Spinal cord (tissue), 10 donors: ENCODE measurements around the gene GRIFIN. TPM values are rescaled to one million over a fixed set of nuclear protein-coding genes. Genes with fewer than 3 reads are reported as not detected.

Source experiments
- DNase-seq, 6 donors: peaks; one replicate each; pipeline versions ENCODE4 v3.0.0 to v3.0.0-alpha.2; 2013 to 2015; ENCODE audit warnings: low spot score in 6 of 6, low read depth in 4 of 6
- H3K27ac ChIP-seq: one replicate; pipeline ENCODE4 v1.5.1; 2013; ENCODE audit warnings: low read depth, low read length, control low read depth
- H3K27me3 ChIP-seq: one replicate; pipeline ENCODE4 v1.6.1; 2013; ENCODE audit warnings: low read length; ENCODE audit not compliant: control insufficient read depth, insufficient read depth
- H3K36me3 ChIP-seq: one replicate; pipeline ENCODE4 v1.6.1; 2013; ENCODE audit warnings: low read length; ENCODE audit not compliant: control insufficient read depth, insufficient read depth
- H3K4me1 ChIP-seq: one replicate; pipeline ENCODE4 v1.6.1; 2013; ENCODE audit warnings: low read length; ENCODE audit not compliant: control insufficient read depth, insufficient read depth
- H3K4me3 ChIP-seq: one replicate; pipeline ENCODE4 v1.5.1; 2013; ENCODE audit warnings: low read depth, low read length, control low read depth
- H3K9me3 ChIP-seq: one replicate; pipeline ENCODE4 v1.6.1; 2013; ENCODE audit warnings: low read length; ENCODE audit not compliant: control insufficient read depth, insufficient read depth
- WGBS: methylation state at CpG from one replicate; pipeline ENCODE4 v1.1.5; 2013; ENCODE audit warnings: missing lambda C conversion rate; ENCODE audit not compliant: insufficient coverage; 5-methylcytosine and 5-hydroxymethylcytosine counted together
- polyA plus RNA-seq, 2 donors: library from polyadenylated mRNA; unstranded; fragments of 120-200 nt; gene quantifications; one replicate each; pipeline ENCODE4 v1.2.1, GENCODE V29; 2013; ENCODE audit not compliant: insufficient read length in 2 of 2
- total RNA-seq, 2 donors: library from RNA; depleted of rRNA in 1 of 2; stranded (reverse); fragments of 120-200 nt in 1 of 2; fragments of >200 nt in 1 of 2; gene quantifications; one replicate each; pipeline versions ENCODE4 v1.2.3 to v1.2.4, GENCODE V29; 2013 to 2014
- donor health status: healthy.

GRIFIN gene
- total and polyA plus RNA-seq, 4 donors, result 0.41 TPM; not detected in 3

GRCh38 chr7:2507208-2507916 lies 31.2 kb upstream of the GRIFIN start:
- no peak for DNase-seq
- Histone ChIP-seq H3K9me3 (no peaks in the 10 kb centered on the region), H3K36me3 (peaks cover 4% of the 10 kb centered on the region), H3K27me3 (no peaks in the 10 kb centered on the region), H3K4me3 (no peak overlapping the region), H3K4me1 (peaks cover 48% of the 10 kb centered on the region), H3K27ac (no peak overlapping the region)
- 89% methylated on average over 26 of the region's 26 CpGs for WGBS

GRCh38 chr7:2505401-2505800 lies 29.2 kb upstream of the GRIFIN start:
- no peak for DNase-seq
- Histone ChIP-seq H3K27ac (no peak overlapping the region), H3K9me3 (no peaks in the 10 kb centered on the region), H3K27me3 (no peaks in the 10 kb centered on the region), H3K36me3 (peaks cover 4% of the 10 kb centered on the region), H3K4me3 (no peak overlapping the region), H3K4me1 (peaks cover 31% of the 10 kb centered on the region)
- 86% methylated on average over 14 of the region's 14 CpGs for WGBS

- DNase-seq, result no peak
- H3K27ac ChIP-seq, result no peak overlapping the region
- H3K4me1 ChIP-seq, result peaks cover 34% of the 10 kb centered on the region
- H3K9me3 ChIP-seq, result no peaks in the 10 kb centered on the region
- H3K36me3 ChIP-seq, result peaks cover 4% of the 10 kb centered on the region
- WGBS, result 82% methylated on average over 15 of the region's 19 CpGs
- H3K4me3 ChIP-seq, result no peak overlapping the region
- no peaks in the 10 kb centered on the region for H3K27me3 ChIP-seq
Observed at GRCh38 chr7:2504889-2505375, 28.7 kb upstream of the GRIFIN start.

GRCh38 chr7:2504128-2504888 lies 28.1 kb upstream of the GRIFIN start:
- WGBS, result 87% methylated on average over 16 of the region's 21 CpGs
- Histone ChIP-seq H3K36me3 (peaks cover 4% of the 10 kb centered on the region), H3K27me3 (no peaks in the 10 kb centered on the region), H3K27ac (no peak overlapping the region), H3K4me1 (peaks cover 38% of the 10 kb centered on the region), H3K9me3 (no peaks in the 10 kb centered on the region), H3K4me3 (no peak overlapping the region)
- no peak for DNase-seq

- peaks cover 38% of the 10 kb centered on the region for H3K4me1 ChIP-seq
- 82% methylated on average over 19 of the region's 25 CpGs for WGBS
Observed at GRCh38 chr7:2503056-2503941, 27.1 kb upstream of the GRIFIN start.

GRCh38 chr7:2502647-2502966 lies 26.4 kb upstream of the GRIFIN start:
- H3K27ac ChIP-seq, result no peak overlapping the region
- DNase-seq, result no peak
- no peaks in the 10 kb centered on the region for H3K9me3 ChIP-seq
- WGBS, result 82% methylated on average over 9 of the region's 13 CpGs
- peaks cover 39% of the 10 kb centered on the region for H3K4me1 ChIP-seq
- H3K4me3 ChIP-seq, result no peak overlapping the region
- peaks cover 10% of the 10 kb centered on the region for H3K36me3 ChIP-seq
- no peaks in the 10 kb centered on the region for H3K27me3 ChIP-seq

More at GRCh38 chr7:2503056-2503941, 27.1 kb upstream of the GRIFIN start:
- DNase-seq, result no peak
- no peaks in the 10 kb centered on the region for H3K9me3 ChIP-seq
- no peak overlapping the region for H3K4me3 ChIP-seq
- peaks cover 10% of the 10 kb centered on the region for H3K36me3 ChIP-seq
- H3K27ac ChIP-seq, result no peak overlapping the region
- no peaks in the 10 kb centered on the region for H3K27me3 ChIP-seq

GRCh38 chr7:2501947-2502646 lies 25.9 kb upstream of the GRIFIN start:
- WGBS, result 95% methylated on average over 9 of the region's 9 CpGs
- peaks cover 10% of the 10 kb centered on the region for H3K36me3 ChIP-seq
- peaks cover 44% of the 10 kb centered on the region for H3K4me1 ChIP-seq
- DNase-seq, result no peak
- H3K27me3 ChIP-seq, result no peaks in the 10 kb centered on the region
- no peaks in the 10 kb centered on the region for H3K9me3 ChIP-seq
- H3K27ac ChIP-seq, result no peak overlapping the region
- H3K4me3 ChIP-seq, result no peak overlapping the region

GRCh38 chr7:2500701-2501100 lies 24.5 kb upstream of the GRIFIN start:
- Histone ChIP-seq H3K4me1 (peaks cover 53% of the 10 kb centered on the region), H3K27me3 (no peaks in the 10 kb centered on the region)

More at GRCh38 chr7:2500701-2501100, 24.5 kb upstream of the GRIFIN start:
- peaks cover 10% of the 10 kb centered on the region for H3K36me3 ChIP-seq
- no peak overlapping the region for H3K27ac ChIP-seq
- H3K4me3 ChIP-seq, result no peak overlapping the region
- no peaks in the 10 kb centered on the region for H3K9me3 ChIP-seq
- no peak for DNase-seq
- 91% methylated on average over 8 of the region's 12 CpGs for WGBS
